K562 (cell line): ENCODE measurements around the gene C1orf50. TPM values are rescaled to one million over a fixed set of nuclear protein-coding genes. Genes with fewer than 3 reads are reported as not detected.

Source experiments
- C11orf30 ChIP-seq: fragments of 450-650 bp; IDR thresholded peaks from 2 replicates; pipeline ENCODE4 v1.6.1; 2016; ENCODE audit warnings: low read depth, mild to moderate bottlenecking
- CREM ChIP-seq: IDR thresholded peaks from 2 replicates; pipeline ENCODE4 v1.6.1; 2014; ENCODE audit warnings: antibody characterized with exemption, low read depth
- EP400 ChIP-seq: fragments of 450-650 bp; IDR thresholded peaks from 2 replicates; pipeline ENCODE4 v1.6.1; 2017; ENCODE audit warnings: antibody characterized with exemption, mild to moderate bottlenecking, moderate library complexity
- FIP1L1 ChIP-seq: fragments of 200-400 bp; formaldehyde crosslinking; IDR thresholded peaks from 2 replicates; pipeline ENCODE4 v1.6.1; 2018; ENCODE audit warnings: mild to moderate bottlenecking, low read depth, low read length; ENCODE audit not compliant: poor library complexity, severe bottlenecking
- FOXM1 ChIP-seq, 2 experiments: fragments of 450-650 bp in 1 of 2; sonication (generic) in 1 of 2; formaldehyde crosslinking in 1 of 2; IDR thresholded peaks; 2 replicates each; pipeline versions ENCODE4 v1.6.1 to v1.9.0; 2017 to 2022; ENCODE audit warnings: low read depth in 2 of 2, mild to moderate bottlenecking in 2 of 2, missing genetic modification reagents in 1 of 2, moderate library complexity in 1 of 2
- JUNB ChIP-seq: fragments of 450-650 bp; formaldehyde crosslinking; conservative IDR thresholded peaks from 2 replicates; pipeline ENCODE4 v1.4.0; 2020; ENCODE audit warnings: mild to moderate bottlenecking
- KDM5B ChIP-seq: fragments of 200-600 bp; sonication (generic); IDR thresholded peaks from 2 replicates; pipeline ENCODE4 v1.6.1; 2012; ENCODE audit warnings: low read depth, mild to moderate bottlenecking, moderate library complexity, low read length, control low read depth, inconsistent platforms; ENCODE audit not compliant: insufficient replicate concordance
- MLX ChIP-seq, 2 experiments: fragments of 450-650 bp in 1 of 2; sonication (generic) in 1 of 2; formaldehyde crosslinking; conservative IDR thresholded peaks; 2 replicates each; pipeline versions ENCODE4 v1.4.0 to v1.8.1; 2020 to 2022; ENCODE audit warnings: mild to moderate bottlenecking in 1 of 2, missing genetic modification reagents in 1 of 2
- NFATC3 ChIP-seq: fragments of 450-650 bp; IDR thresholded peaks from 2 replicates; pipeline ENCODE4 v1.6.1; 2017; ENCODE audit warnings: mild to moderate bottlenecking
- NUFIP1 ChIP-seq: fragments of 450-650 bp; IDR thresholded peaks from 2 replicates; pipeline ENCODE4 v1.6.1; 2018; ENCODE audit not compliant: partially characterized antibody
- PHF8 ChIP-seq: fragments of 200-600 bp; sonication (generic); IDR thresholded peaks from 2 replicates; pipeline ENCODE4 v1.6.1; 2012; ENCODE audit warnings: mixed run types, mild to moderate bottlenecking, inconsistent platforms, low read length, moderate library complexity, borderline replicate concordance
- PML ChIP-seq: IDR thresholded peaks from 2 replicates; pipeline ENCODE4 v1.6.1; 2012; ENCODE audit warnings: low read length, inconsistent platforms
- PPARD ChIP-seq: fragments of 250-450 bp; sonication (Bioruptor Pico); IDR thresholded peaks from 2 replicates; pipeline ENCODE4 v1.8.0; 2022; ENCODE audit warnings: inconsistent platforms, mild to moderate bottlenecking, moderate library complexity
- PTRF ChIP-seq: fragments of 450-650 bp; IDR thresholded peaks from 2 replicates; pipeline ENCODE4 v1.6.1; 2016; ENCODE audit warnings: mild to moderate bottlenecking, missing genetic modification characterization, missing compliant biosample characterization
- RBBP5 ChIP-seq: fragments of 200-600 bp; sonication (generic); IDR thresholded peaks from 2 replicates; pipeline ENCODE4 v1.6.1; 2012; ENCODE audit warnings: borderline replicate concordance, mild to moderate bottlenecking, low read length, control low read depth, inconsistent platforms; ENCODE audit not compliant: insufficient read depth, poor library complexity, severe bottlenecking
- RHOXF2B ChIP-seq: fragments of 250-450 bp; sonication (Bioruptor Pico); conservative IDR thresholded peaks from 2 replicates; pipeline ENCODE4 v1.5.1; 2021
- SIRT6 ChIP-seq: IDR thresholded peaks from one replicate; pipeline ENCODE4 v1.6.1; 2012; ENCODE audit warnings: low read depth, mild to moderate bottlenecking, control low read depth, inconsistent platforms, low read length, moderate library complexity
- SMAD1 ChIP-seq: fragments of 150-350 bp; IDR thresholded peaks from 2 replicates; pipeline ENCODE4 v1.6.1; 2014; ENCODE audit warnings: low read length, low read depth; ENCODE audit not compliant: partially characterized antibody
- SMARCC2 ChIP-seq: fragments of 450-650 bp; IDR thresholded peaks from 2 replicates; pipeline ENCODE4 v1.6.1; 2017; ENCODE audit warnings: antibody characterized with exemption, moderate library complexity, mild to moderate bottlenecking, low read depth
- SREBF2 ChIP-seq: sonication (generic); formaldehyde crosslinking; IDR thresholded peaks from 2 replicates; pipeline ENCODE4 v1.4.0; 2020; ENCODE audit warnings: mild to moderate bottlenecking, missing genetic modification reagents
- SUPT5H ChIP-seq: fragments of 450-650 bp; IDR thresholded peaks from 2 replicates; pipeline ENCODE4 v1.6.1; 2016
- TCF15 ChIP-seq: fragments of 250-450 bp; sonication (Bioruptor Pico); IDR thresholded peaks from 2 replicates; pipeline ENCODE4 v1.8.0; 2022; ENCODE audit warnings: moderate library complexity, mild to moderate bottlenecking, inconsistent platforms
- TCF7 ChIP-seq: sonication (generic); IDR thresholded peaks from 2 replicates; pipeline ENCODE4 v1.6.1; 2016; ENCODE audit warnings: antibody characterized with exemption, borderline replicate concordance
- ZNF274 ChIP-seq: IDR thresholded peaks from 2 replicates; pipeline ENCODE4 v1.6.1; 2011; ENCODE audit warnings: low read depth, mild to moderate bottlenecking, low read length, moderate library complexity, borderline replicate concordance
- ZNF586 ChIP-seq: fragments of 450-650 bp; formaldehyde crosslinking; conservative IDR thresholded peaks from 2 replicates; pipeline ENCODE4 v1.4.0; 2020; ENCODE audit warnings: mild to moderate bottlenecking, moderate library complexity
- ZSCAN32 ChIP-seq: fragments of 450-650 bp; formaldehyde crosslinking; IDR thresholded peaks from 2 replicates; pipeline ENCODE4 v1.4.0; 2020; ENCODE audit warnings: mild to moderate bottlenecking, moderate library complexity
- polyA plus RNA-seq, 8 experiments: library from polyadenylated mRNA; depleted of rRNA in 4 of 8; stranded (reverse) in 5 of 8; unstranded in 3 of 8; fragments of >200 nt; fragmentation: Nextera tagmentation in 2 of 8; fragmentation: Illumina TruSeq in 1 of 8; extraction: Ambion mirVana in 2 of 8; extraction: Trizol in 1 of 8; gene quantifications; 2 replicates each; pipeline versions ENCODE4 v1.2.1 to v1.2.3, GENCODE V29; 2011 to 2014; ENCODE audit warnings: inconsistent platforms in 1 of 8, missing spikeins in 1 of 8
- total RNA-seq, 7 experiments: library from RNA; depleted of rRNA in 6 of 7; stranded (reverse); fragments of >200 nt in 6 of 7; fragmentation: Illumina TruSeq in 2 of 7; extraction: Trizol in 2 of 7; gene quantifications; 2 replicates each; pipeline versions ENCODE4 v1.2.1 to v1.2.3, GENCODE V29; 2011 to 2021; ENCODE audit warnings: low replicate concordance in 1 of 7
- TF ChIP-seq, protein P1 (sequence below): conservative IDR thresholded peaks from 2 replicates; pipeline ENCODE4 v1.6.1; 2011; ENCODE audit warnings: low read depth, mild to moderate bottlenecking, low read length; ENCODE audit not compliant: control insufficient read depth

Gene C1orf50
- total and polyA plus RNA-seq, 9 of the 15 experiments (the other 6 are each of a cell fraction or from before 2014, with no cell fraction given), result 0.55 to 13.9 (median 5.2) TPM

GRCh38 chr1:42825036-42825851, 58.2 kb downstream of the C1orf50 start (continued):
- TF ChIP-seq MLX (CRISPR knock-in tag; conservative IDR thresholded peaks at IDR 0.05) (no peak), SREBF2 (CRISPR knock-in tag) (no peak), CREM (peak; percentile 54), ZSCAN32 (CRISPR knock-in tag) (no peak), C11orf30 (peak; percentile 81), PPARD (CRISPR knock-in tag) (no peak), SIRT6 (no peak), RHOXF2B (no peak), ZNF586 (no peak), NFATC3 (peak; percentile 87), JUNB (CRISPR knock-in tag) (no peak), TCF15 (no peak), ZNF274 (peak; percentile 73; the same call in 1 of the 2 replicates), KDM5B (peak; percentile 55), PTRF (tag) (peak; percentile 16; the same call in 1 of the 2 replicates), NUFIP1 (peak; percentile 66), TCF7 (peak; percentile 16; the same call in 1 of the 2 replicates), SMARCC2 (peak; percentile 99), RBBP5 (peak; percentile 19), SUPT5H (peak; percentile 49; the same call in 1 of the 2 replicates), PHF8 (peak; percentile 42; the same call in 1 of the 2 replicates), PML (peak; percentile 98), EP400 (peak; percentile 88), SMAD1 (peak; percentile 48), FIP1L1 (no peak), FOXM1 (IDR thresholded peaks at IDR 0.05; ENCODE audit: low read depth) (peak; percentile 97), FOXM1 (CRISPR knock-in tag; IDR thresholded peaks at IDR 0.05; ENCODE audit: low read depth) (no peak)
- TF ChIP-seq, protein P1, sequence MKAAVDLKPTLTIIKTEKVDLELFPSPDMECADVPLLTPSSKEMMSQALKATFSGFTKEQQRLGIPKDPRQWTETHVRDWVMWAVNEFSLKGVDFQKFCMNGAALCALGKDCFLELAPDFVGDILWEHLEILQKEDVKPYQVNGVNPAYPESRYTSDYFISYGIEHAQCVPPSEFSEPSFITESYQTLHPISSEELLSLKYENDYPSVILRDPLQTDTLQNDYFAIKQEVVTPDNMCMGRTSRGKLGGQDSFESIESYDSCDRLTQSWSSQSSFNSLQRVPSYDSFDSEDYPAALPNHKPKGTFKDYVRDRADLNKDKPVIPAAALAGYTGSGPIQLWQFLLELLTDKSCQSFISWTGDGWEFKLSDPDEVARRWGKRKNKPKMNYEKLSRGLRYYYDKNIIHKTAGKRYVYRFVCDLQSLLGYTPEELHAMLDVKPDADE, result 0 out of 2 replicates have a peak, but pooled peaks have one; percentile 44
